Loucy (cell line): Measurements from ENCODE around the gene PRR36.
"Not testable (repeated sequence)": the region's sequence is repeated elsewhere in the genome, so short reads cannot be mapped to it uniquely, and the experiment has no call there.

Experiments
- H2AFZ ChIP-seq: fragments of 200-600 bp; sonication (generic); 2 replicates; pipeline ENCODE4 v1.6.0; 2016; ENCODE audit warnings: antibody characterized with exemption, mild to moderate bottlenecking, low read length, moderate library complexity
- H3F3A ChIP-seq: fragments of 200-600 bp; 2 replicates; pipeline ENCODE4 v1.6.0; 2016; ENCODE audit warnings: antibody characterized with exemption, low read depth, mild to moderate bottlenecking
- H3K27me3 ChIP-seq: fragments of 200-600 bp; sonication (generic); 2 replicates; pipeline ENCODE4 v1.6.1; 2014; ENCODE audit warnings: low read length, mild to moderate bottlenecking; ENCODE audit not compliant: insufficient read depth, poor library complexity, severe bottlenecking
- H3K36me3 ChIP-seq: fragments of 200-600 bp; sonication (generic); 2 replicates; pipeline ENCODE4 v1.6.1; 2016; ENCODE audit warnings: low read length; ENCODE audit not compliant: insufficient read depth
- H3K4me1 ChIP-seq: fragments of 200-600 bp; sonication (generic); 2 replicates; pipeline ENCODE4 v1.5.1; 2014; ENCODE audit warnings: low read length, mild to moderate bottlenecking; ENCODE audit not compliant: insufficient read depth, poor library complexity, severe bottlenecking
- H3K4me2 ChIP-seq: fragments of 200-600 bp; sonication (generic); 2 replicates; pipeline ENCODE4 v1.6.0; 2014; ENCODE audit warnings: antibody characterized with exemption, low read length, low read depth, mild to moderate bottlenecking; ENCODE audit not compliant: poor library complexity, severe bottlenecking
- H3K4me3 ChIP-seq: fragments of 200-600 bp; sonication (generic); 2 replicates; pipeline ENCODE4 v1.5.1; 2014; ENCODE audit warnings: low read length, mild to moderate bottlenecking, mixed read lengths; ENCODE audit not compliant: poor library complexity, severe bottlenecking
- H3K79me2 ChIP-seq: fragments of 200-600 bp; sonication (generic); 2 replicates; pipeline ENCODE4 v1.6.1; 2014; ENCODE audit warnings: low read length; ENCODE audit not compliant: insufficient read depth
- H3K9ac ChIP-seq: fragments of 200-600 bp; sonication (generic); 2 replicates; pipeline ENCODE4 v1.6.0; 2014; ENCODE audit warnings: mild to moderate bottlenecking, low read depth, low read length, moderate library complexity; ENCODE audit not compliant: poor library complexity, severe bottlenecking
- H3K9me2 ChIP-seq: fragments of 200-600 bp; sonication (generic); replicated peaks from 2 replicates; pipeline ENCODE4 v1.6.1; 2016; ENCODE audit warnings: low read depth, low read length, mixed read lengths
- H3K9me3 ChIP-seq: fragments of 200-600 bp; sonication (generic); 2 replicates; pipeline ENCODE4 v1.6.1; 2014; ENCODE audit warnings: mild to moderate bottlenecking, antibody characterized with exemption, low read length, low read depth; ENCODE audit not compliant: insufficient read depth
- H4K20me1 ChIP-seq: fragments of 200-600 bp; sonication (generic); 2 replicates; pipeline ENCODE4 v1.6.0; 2014; ENCODE audit warnings: antibody characterized with exemption, low read length, mild to moderate bottlenecking; ENCODE audit not compliant: insufficient read depth, poor library complexity, severe bottlenecking
- EZH2phosphoT487 ChIP-seq: fragments of 200-600 bp; IDR thresholded peaks from 2 replicates; pipeline ENCODE4 v1.6.1; 2018; ENCODE audit warnings: antibody characterized with exemption, mild to moderate bottlenecking, moderate library complexity, borderline replicate concordance
- TF ChIP-seq, protein P1 (sequence below): fragments of 200-600 bp; sonication (generic); conservative IDR thresholded peaks from 2 replicates; pipeline ENCODE4 v1.5.1; 2014; ENCODE audit warnings: mild to moderate bottlenecking, antibody characterized with exemption, low read length

PRR36 gene

DNA sequence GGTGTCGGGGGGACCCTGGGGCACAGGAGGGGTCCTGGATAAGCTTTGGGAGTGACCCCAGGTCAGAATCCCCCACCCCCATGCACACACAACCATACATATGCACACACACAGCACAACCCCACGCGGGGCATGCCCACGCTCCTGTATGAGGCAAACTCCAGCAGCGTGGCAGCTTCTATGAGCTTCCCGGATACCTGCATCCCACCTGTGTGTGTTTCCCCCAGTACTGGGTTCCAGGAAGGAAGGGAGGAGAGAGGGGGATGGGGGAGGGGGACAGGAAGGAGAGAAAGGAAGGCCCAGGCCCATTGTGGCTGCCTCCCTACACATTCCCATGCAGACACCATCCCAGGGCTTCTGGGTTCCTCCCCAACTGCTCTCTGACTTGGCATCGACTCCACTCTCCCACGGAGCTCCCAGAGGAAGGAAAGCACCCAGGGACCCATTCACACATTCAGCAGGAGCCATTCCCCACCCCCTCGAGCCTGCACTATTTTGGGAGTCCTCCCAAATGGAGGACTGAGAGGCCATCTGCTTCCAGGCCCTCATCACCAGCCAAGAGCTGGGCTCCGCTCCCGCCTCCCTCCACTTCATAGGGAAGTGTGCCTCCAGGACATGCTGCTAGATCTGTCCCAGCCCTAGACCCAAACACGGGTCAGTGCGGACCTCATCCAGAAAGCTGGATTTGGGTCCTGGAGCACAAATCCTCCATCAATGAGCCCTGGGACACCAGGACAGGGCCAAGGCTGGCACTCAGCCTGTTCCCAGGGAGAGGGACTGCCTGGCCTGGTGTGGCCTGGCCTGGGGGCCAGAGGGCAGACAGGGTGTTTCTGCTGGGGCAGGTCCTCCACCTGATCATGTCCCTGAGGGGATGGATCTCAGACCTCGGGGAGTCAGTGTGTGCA is 13.2 kb downstream of the PRR36 start:
- H2AFZ ChIP-seq, result no peak overlapping the region
- H3K4me1 ChIP-seq, result no peaks in the 10 kb centered on the region
- no peaks in the 10 kb centered on the region for H3K9me3 ChIP-seq
- H3K9me2 ChIP-seq, result no peaks in the 10 kb centered on the region
- no peaks in the 10 kb centered on the region for H3K36me3 ChIP-seq
- TF ChIP-seq EZH2phosphoT487, result no peak
- TF ChIP-seq, protein P1, sequence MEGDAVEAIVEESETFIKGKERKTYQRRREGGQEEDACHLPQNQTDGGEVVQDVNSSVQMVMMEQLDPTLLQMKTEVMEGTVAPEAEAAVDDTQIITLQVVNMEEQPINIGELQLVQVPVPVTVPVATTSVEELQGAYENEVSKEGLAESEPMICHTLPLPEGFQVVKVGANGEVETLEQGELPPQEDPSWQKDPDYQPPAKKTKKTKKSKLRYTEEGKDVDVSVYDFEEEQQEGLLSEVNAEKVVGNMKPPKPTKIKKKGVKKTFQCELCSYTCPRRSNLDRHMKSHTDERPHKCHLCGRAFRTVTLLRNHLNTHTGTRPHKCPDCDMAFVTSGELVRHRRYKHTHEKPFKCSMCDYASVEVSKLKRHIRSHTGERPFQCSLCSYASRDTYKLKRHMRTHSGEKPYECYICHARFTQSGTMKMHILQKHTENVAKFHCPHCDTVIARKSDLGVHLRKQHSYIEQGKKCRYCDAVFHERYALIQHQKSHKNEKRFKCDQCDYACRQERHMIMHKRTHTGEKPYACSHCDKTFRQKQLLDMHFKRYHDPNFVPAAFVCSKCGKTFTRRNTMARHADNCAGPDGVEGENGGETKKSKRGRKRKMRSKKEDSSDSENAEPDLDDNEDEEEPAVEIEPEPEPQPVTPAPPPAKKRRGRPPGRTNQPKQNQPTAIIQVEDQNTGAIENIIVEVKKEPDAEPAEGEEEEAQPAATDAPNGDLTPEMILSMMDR, result no peak
- no peak overlapping the region for H3K9ac ChIP-seq
- H3K79me2 ChIP-seq, result no peaks in the 10 kb centered on the region
- H3F3A ChIP-seq, result no peaks in the 10 kb centered on the region
- H4K20me1 ChIP-seq, result no peaks in the 10 kb centered on the region
- H3K27me3 ChIP-seq, result no peaks in the 10 kb centered on the region
- H3K4me3 ChIP-seq, result no peak overlapping the region
- H3K4me2 ChIP-seq, result no peak overlapping the region

DNA sequence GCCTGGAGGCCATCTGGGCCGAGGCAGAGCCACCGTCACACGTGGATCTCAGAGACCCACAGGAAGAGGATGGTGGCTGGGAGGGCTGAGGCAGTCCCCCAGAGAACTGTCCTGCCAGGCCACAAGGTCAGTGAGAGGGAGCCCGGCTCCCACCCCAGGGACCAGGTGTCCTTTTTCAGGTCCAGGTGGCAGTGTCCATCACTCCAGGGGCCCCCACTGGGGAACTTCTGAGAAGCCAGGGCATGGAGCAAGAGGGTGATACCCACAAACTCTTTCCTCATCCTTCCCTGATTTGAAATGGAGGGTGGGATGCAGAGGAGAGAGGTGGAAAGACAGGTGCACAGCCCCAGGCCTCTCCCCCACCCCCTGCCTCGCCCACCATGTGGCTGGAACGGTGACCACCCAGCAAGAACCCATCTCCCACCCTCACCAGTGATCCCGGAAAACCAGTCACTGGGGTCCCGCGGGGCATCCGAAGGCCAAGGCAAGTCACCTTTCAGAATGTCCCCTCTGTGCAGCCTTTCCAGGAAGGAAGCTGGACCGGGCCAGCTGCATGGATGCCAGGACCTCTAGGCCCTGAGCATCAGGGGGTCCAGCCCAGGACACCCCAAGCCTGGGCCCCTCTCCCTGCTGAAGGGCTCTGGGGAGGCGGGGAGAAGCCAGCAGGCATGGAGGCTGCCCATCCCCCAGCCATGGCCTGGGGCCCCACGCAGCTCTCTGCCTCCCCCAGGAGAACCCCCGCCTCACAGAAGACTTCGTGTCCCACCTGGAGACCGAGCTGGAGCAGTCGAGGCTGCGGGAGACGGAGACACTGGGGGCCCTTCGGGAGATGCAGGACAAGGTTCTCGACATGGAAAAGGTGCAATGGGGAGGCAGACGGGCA is 14.1 kb downstream of the PRR36 start:
- TF ChIP-seq, protein P1, result no peak
- TF ChIP-seq EZH2phosphoT487, result no peak
- H3K9ac ChIP-seq, result no peak overlapping the region
- no peak overlapping the region for H3K4me2 ChIP-seq
- H3K79me2 ChIP-seq, result no peaks in the 10 kb centered on the region
- no peak overlapping the region for H2AFZ ChIP-seq
- no peaks in the 10 kb centered on the region for H3K4me1 ChIP-seq
- no peaks in the 10 kb centered on the region for H3K36me3 ChIP-seq
- no peaks in the 10 kb centered on the region for H3K27me3 ChIP-seq
- no peaks in the 10 kb centered on the region for H3K9me3 ChIP-seq
- no peaks in the 10 kb centered on the region for H4K20me1 ChIP-seq
- no peaks in the 10 kb centered on the region for H3F3A ChIP-seq
- H3K9me2 ChIP-seq, result no peaks in the 10 kb centered on the region
- no peak overlapping the region for H3K4me3 ChIP-seq

DNA sequence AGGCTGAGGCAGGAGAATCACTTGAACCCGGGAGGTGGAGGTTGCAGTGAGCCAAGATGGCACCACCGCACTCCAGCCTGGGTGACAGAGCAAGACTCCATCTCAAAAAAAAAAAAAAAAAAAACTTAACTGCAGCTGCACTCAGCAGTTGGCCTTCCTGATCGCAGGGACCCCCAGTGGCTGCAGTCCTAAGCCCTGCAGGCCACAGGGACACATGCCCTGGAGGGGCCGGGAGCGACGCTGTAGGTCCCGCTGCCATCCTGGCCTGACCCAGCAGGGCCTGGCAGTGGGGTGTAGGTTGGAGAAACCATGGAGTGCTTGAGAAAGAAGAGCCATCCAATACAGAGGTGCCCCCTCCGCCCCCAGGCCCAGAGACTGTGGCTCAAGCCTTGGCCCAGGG is 15.1 kb downstream of the PRR36 start:
- not testable (repeated sequence) for H3K4me1 ChIP-seq, H3K4me2 ChIP-seq, H3K79me2 ChIP-seq

More for the DNA sequence above, 15.1 kb downstream of the PRR36 start:
- not testable (repeated sequence) for H3K9me3 ChIP-seq, H3F3A ChIP-seq, H2AFZ ChIP-seq, H3K4me3 ChIP-seq, H3K27me3 ChIP-seq, H3K9me2 ChIP-seq, H3K36me3 ChIP-seq, H3K9ac ChIP-seq, H4K20me1 ChIP-seq
